GM19351 (cell line): ENCODE data around the gene DYNAP.

ENCODE experiments used
- ATAC-seq: cut with Tn5 transposase; IDR thresholded peaks from one replicate; pipeline ENCODE4 v1.9.1; 2021; ENCODE audit warnings: mild to moderate bottlenecking, moderate library complexity; ENCODE audit not compliant: unreplicated experiment

The DYNAP gene

GRCh38 chr18:54630963-54631362 is 39.9 kb downstream of the DYNAP start:
- no peak for ATAC-seq

DNA sequence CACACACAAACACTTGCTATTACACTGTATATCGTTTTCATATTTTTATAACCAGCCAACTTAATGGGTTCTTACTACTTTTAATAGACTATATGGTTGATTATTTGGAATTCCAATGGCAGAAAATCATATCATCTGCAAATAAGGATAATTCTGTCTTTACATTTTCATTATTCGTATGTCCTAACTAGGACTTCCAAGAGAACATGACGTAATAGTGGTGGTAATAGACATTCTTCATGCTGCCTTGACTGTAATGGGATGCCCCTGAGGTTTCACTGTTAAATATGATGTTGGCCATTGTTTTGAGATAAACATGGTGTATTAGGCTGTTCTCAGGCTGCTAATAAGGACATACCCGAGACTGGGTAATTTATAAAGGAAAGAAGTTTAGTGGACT is 45.2 kb downstream of the DYNAP start:
- ATAC-seq: no peak

DNA sequence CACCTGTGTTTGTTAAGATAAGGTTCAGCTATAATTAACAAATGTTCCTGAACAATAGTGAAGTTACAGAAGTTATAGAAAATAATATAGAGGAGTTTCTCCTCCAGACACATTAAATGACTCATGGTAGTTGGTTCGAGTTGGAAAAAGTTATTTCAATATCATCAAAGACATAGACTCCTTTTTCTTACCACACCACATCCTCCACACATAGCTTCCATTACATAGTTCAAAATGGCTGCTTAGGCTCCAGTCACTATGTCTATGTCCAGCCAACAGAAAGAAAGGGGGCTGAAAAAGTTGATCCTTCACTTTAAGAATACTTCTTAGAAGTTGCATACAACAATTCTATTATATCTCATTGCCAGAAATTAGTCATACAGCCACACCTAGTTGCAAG is 50.7 kb downstream of the DYNAP start:
- ATAC-seq: no peak

DNA sequence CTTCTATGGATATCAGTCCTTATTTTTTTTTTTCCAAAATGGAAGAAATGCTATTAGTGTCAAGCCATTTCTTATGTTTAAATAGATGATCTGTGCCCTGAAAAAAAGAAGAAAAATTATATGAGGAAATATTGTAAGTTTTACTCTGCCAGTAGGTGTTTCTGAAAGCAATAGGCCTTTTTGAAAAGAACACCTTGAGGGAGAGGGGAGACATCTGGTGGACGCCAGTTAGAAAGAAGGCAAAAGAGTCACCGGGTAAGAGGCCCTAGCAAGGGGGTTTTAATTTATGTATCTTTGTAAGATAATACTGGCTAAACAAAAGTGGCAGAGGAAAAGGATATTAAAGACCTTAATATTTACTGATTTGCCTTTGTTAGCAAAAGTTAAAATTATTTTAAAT is 56.1 kb downstream of the DYNAP start:
- peak; percentile 80 for ATAC-seq
